ENCODE data around the gene PNPLA7. TPM values are rescaled to one million over a fixed set of nuclear protein-coding genes. Genes with fewer than 3 reads are reported as not detected.
"Not testable (repeated sequence)": the region's sequence is repeated elsewhere in the genome, so short reads cannot be mapped to it uniquely, and the experiment has no call there.

Gene PNPLA7
- 0.10 and 0.26 TPM in 2 replicates for total RNA-seq (2014; rRNA removed; shearing (Covaris generic))
- polyA plus RNA-seq (2014; cell fraction: nucleus; rRNA removed), result 0.49 and 1.3 TPM in 2 replicates

GRCh38 chr9:137550231-137550621 is at the start of gene PNPLA7:
TSS of gene PNPLA7 (minus strand) at chr9:137550402. CDS start at chr9:137550197, 205 bp downstream.
- peak; percentile 34 for DNase-seq (ENCODE audit: extremely low read depth, low read depth)

- DNase-seq (ENCODE audit: extremely low read depth, low read depth), result no peak
Observed at GRCh38 chr9:137598943-137599342, 48.7 kb upstream of the PNPLA7 start.

GRCh38 chr9:137596577-137596976 is 46.4 kb upstream of the PNPLA7 start:
- not testable (repeated sequence) for DNase-seq (ENCODE audit: extremely low read depth, low read depth)

- DNase-seq (ENCODE audit: extremely low read depth, low read depth), result no peak
Observed at GRCh38 chr9:137593176-137593575, 43.0 kb upstream of the PNPLA7 start.

GRCh38 chr9:137592767-137593166 is 42.6 kb upstream of the PNPLA7 start:
- no peak for DNase-seq (ENCODE audit: extremely low read depth, low read depth)

GRCh38 chr9:137590469-137591383 is 40.5 kb upstream of the PNPLA7 start, which contains the start of gene ZMYND19:
TSS of gene ZMYND19 (minus strand) at chr9:137590512. CDS start at chr9:137590263, 249 bp downstream.
- DNase-seq (ENCODE audit: extremely low read depth, low read depth), result peak; percentile 86

GRCh38 chr9:137590123-137590468 is 39.9 kb upstream of the PNPLA7 start:
- no peak for DNase-seq (ENCODE audit: extremely low read depth, low read depth)

- DNase-seq (ENCODE audit: extremely low read depth, low read depth), result no peak
Observed at GRCh38 chr9:137589441-137590122, 39.4 kb upstream of the PNPLA7 start.

GRCh38 chr9:137588891-137589290 is 38.7 kb upstream of the PNPLA7 start:
- no peak for DNase-seq (ENCODE audit: extremely low read depth, low read depth)

GRCh38 chr9:137588311-137588710 is 38.1 kb upstream of the PNPLA7 start:
- no peak for DNase-seq (ENCODE audit: extremely low read depth, low read depth)

GRCh38 chr9:137586854-137587253 is 36.7 kb upstream of the PNPLA7 start:
- no peak for DNase-seq (ENCODE audit: extremely low read depth, low read depth)

- DNase-seq (ENCODE audit: extremely low read depth, low read depth), result no peak
Observed at GRCh38 chr9:137583957-137584356, 33.8 kb upstream of the PNPLA7 start.

GRCh38 chr9:137583347-137583746 is 33.1 kb upstream of the PNPLA7 start:
- no peak for DNase-seq (ENCODE audit: extremely low read depth, low read depth)

- peak; percentile 41 for DNase-seq (ENCODE audit: extremely low read depth, low read depth)
Observed at GRCh38 chr9:137582286-137582860, 32.2 kb upstream of the PNPLA7 start.

- no peak for DNase-seq (ENCODE audit: extremely low read depth, low read depth)
Observed at GRCh38 chr9:137581361-137582285, 31.4 kb upstream of the PNPLA7 start.

GRCh38 chr9:137580954-137581322 is 30.7 kb upstream of the PNPLA7 start:
- DNase-seq (ENCODE audit: extremely low read depth, low read depth), result no peak

- DNase-seq (ENCODE audit: extremely low read depth, low read depth), result no peak
Observed at GRCh38 chr9:137580209-137580953, 30.2 kb upstream of the PNPLA7 start.

GRCh38 chr9:137579259-137579604 is 29.0 kb upstream of the PNPLA7 start:
- DNase-seq (ENCODE audit: extremely low read depth, low read depth), result no peak

GRCh38 chr9:137578518-137579258 is 28.5 kb upstream of the PNPLA7 start, which contains the start of gene DPH7:
TSS of gene DPH7 (minus strand) at chr9:137578925. CDS start at chr9:137578777, 148 bp downstream.
- DNase-seq (ENCODE audit: extremely low read depth, low read depth), result peak; percentile 88
